ENCODE data around the gene ZC3H12A.

Gene ZC3H12A

DNA sequence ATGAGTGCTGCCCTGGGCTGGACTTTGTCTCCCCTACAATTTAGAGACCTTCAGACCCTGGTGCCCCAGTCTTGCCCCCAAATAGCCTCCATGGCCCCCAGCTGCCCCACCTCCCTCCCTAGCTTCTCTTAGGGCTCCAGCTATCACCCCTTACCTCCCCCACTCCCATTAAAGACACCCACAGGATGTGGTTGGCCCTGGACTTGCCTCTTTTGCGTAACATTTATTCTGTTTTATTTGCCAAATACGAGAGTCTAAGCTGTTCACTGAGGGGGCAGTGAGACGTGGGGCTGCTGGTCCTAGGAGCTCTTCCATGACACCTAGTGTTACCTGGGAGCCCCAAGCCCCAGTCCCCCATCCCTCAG is 4.5 kb downstream of the ZC3H12A start:
- Histone ChIP-seq H3K36me3 (ENCODE audit: control insufficient read depth, insufficient read depth, low read length) (no peaks in the 10 kb centered on the region), H2AFZ (no peak overlapping the region), H3K4me1 (peaks cover 2% of the 10 kb centered on the region)

DNA sequence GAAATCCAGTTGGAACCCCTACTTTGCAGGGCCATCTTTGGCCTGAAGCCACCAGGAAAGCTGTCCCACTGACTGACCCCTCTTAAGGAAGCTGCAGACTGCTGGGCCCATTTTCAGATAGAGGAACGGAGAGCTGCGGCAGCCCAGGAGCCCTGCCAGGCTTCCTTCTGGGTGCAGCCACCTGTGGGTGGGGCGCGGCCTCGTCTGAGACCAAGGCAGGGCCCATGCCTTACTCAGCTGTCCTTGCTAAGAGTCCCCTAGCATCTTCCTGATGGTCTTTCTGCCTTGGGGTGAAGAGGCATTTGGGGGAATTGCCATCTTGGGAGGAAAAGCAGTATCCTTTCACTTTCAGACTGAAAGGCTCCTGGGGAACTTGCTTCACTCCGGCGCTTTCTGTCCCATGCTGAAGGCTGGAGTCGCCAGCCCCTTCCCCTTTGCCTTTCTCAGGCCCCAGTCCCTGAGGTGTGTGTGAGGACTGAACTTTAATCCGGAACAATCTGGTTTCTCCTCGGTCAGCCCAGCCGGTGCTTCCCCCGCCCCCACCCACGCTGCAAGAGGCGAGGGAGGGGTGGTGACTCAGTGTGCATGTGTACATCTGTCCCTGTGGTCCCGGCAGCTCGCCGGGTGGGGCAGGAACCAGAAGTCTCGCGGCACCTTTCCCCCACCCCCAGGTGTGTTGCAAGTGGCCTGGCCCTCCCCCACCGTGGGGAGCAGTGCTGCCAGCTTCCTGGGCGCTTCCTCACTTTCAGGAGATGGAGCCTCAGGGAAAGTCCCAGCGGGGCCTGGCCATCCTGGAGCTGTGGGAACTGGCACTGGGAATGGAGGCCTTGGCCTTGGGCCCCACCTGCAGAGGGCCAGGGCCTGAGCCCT is 5.1 kb downstream of the ZC3H12A start:
- TF ChIP-seq, protein P1, sequence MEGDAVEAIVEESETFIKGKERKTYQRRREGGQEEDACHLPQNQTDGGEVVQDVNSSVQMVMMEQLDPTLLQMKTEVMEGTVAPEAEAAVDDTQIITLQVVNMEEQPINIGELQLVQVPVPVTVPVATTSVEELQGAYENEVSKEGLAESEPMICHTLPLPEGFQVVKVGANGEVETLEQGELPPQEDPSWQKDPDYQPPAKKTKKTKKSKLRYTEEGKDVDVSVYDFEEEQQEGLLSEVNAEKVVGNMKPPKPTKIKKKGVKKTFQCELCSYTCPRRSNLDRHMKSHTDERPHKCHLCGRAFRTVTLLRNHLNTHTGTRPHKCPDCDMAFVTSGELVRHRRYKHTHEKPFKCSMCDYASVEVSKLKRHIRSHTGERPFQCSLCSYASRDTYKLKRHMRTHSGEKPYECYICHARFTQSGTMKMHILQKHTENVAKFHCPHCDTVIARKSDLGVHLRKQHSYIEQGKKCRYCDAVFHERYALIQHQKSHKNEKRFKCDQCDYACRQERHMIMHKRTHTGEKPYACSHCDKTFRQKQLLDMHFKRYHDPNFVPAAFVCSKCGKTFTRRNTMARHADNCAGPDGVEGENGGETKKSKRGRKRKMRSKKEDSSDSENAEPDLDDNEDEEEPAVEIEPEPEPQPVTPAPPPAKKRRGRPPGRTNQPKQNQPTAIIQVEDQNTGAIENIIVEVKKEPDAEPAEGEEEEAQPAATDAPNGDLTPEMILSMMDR (IDR thresholded peaks at IDR 0.05), result no peak
- Histone ChIP-seq H3K79me2 (no peaks in the 10 kb centered on the region), H3K27ac (peak overlapping the region; percentile 29), H3K27me3 (ENCODE audit: control insufficient read depth, insufficient read depth, low read length) (no peaks in the 10 kb centered on the region), H2AFZ (no peak overlapping the region), H3K9me3 (ENCODE audit: control insufficient read depth, low read length) (no peaks in the 10 kb centered on the region), H3K4me3 (ENCODE audit: low read depth, low read length) (no peak overlapping the region), H3K9ac (no peak overlapping the region), H3K4me2 (ENCODE audit: low read length) (no peak overlapping the region), H3K4me1 (peaks cover 2% of the 10 kb centered on the region), H3K36me3 (ENCODE audit: control insufficient read depth, insufficient read depth, low read length) (no peaks in the 10 kb centered on the region)

More for the DNA sequence above, 4.5 kb downstream of the ZC3H12A start:
- H3K9me3 ChIP-seq (ENCODE audit: control insufficient read depth, low read length), result no peaks in the 10 kb centered on the region
- H3K27ac ChIP-seq, result peak overlapping the region; percentile 29
- no peak overlapping the region for H3K9ac ChIP-seq
- H3K27me3 ChIP-seq (ENCODE audit: control insufficient read depth, insufficient read depth, low read length), result no peaks in the 10 kb centered on the region
- no peak overlapping the region for H3K4me2 ChIP-seq (ENCODE audit: low read length)
- TF ChIP-seq, protein P1 (IDR thresholded peaks at IDR 0.05), result no peak
- H3K4me3 ChIP-seq (ENCODE audit: low read depth, low read length), result no peak overlapping the region
- H3K79me2 ChIP-seq, result no peaks in the 10 kb centered on the region

DNA sequence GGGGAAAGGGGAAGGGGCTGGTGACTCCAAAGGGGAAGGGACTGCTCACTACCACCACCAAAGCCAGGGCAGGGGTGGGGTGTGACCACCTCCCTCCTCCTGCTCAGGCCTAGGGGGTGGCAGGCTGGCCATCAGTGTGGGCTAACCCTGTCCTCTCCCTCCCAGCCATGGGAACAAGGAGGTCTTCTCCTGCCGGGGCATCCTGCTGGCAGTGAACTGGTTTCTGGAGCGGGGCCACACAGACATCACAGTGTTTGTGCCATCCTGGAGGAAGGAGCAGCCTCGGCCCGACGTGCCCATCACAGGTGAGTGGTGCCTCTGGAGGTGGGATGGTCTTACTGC is 5.7 kb downstream of the ZC3H12A start:
- Histone ChIP-seq H3K9me3 (ENCODE audit: control insufficient read depth, low read length) (no peaks in the 10 kb centered on the region), H3K4me1 (peaks cover 2% of the 10 kb centered on the region), H3K36me3 (ENCODE audit: control insufficient read depth, insufficient read depth, low read length) (no peaks in the 10 kb centered on the region), H3K4me2 (ENCODE audit: low read length) (no peak overlapping the region), H3K4me3 (ENCODE audit: low read depth, low read length) (no peak overlapping the region), H3K27me3 (ENCODE audit: control insufficient read depth, insufficient read depth, low read length) (no peaks in the 10 kb centered on the region), H3K79me2 (no peaks in the 10 kb centered on the region), H3K9ac (no peak overlapping the region), H3K27ac (no peak overlapping the region), H2AFZ (no peak overlapping the region)
- TF ChIP-seq, protein P1 (IDR thresholded peaks at IDR 0.05), result no peak

DNA sequence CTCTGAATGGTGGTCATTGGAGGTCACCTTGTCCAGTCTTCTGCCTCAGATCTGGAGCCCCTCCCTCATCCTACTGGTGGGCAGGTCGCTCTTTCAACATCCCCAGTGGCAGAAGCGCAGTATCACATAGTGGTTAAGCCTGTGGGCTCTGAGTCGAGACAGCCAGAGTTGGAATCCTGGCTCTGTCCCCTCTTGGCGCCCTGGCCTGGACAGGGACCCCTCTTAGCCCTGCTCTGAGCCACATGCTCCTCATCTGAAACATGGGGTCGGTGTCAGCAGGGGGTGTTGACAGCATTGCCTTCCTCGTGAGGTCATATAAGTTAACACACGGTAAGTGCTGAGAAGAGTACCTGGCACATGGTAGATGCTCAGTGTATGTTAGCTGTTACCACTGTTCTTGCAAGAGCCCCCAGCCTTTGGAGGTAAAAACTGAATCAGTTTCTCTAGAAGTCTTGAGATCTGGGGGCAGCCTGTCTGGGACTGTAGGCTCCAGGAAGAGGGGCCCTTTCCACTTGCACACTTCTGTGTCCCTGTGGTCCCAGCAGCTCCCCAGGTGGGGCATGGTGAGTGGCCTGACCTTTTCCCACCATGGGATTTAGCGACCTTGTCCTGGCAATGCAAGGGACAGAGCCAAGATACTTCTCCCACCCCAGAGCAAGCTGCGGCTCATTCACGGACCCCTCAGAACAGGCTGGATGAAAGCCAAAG is 6.4 kb downstream of the ZC3H12A start:
- H3K4me1 ChIP-seq, result peaks cover 2% of the 10 kb centered on the region
- no peaks in the 10 kb centered on the region for H3K27me3 ChIP-seq (ENCODE audit: control insufficient read depth, insufficient read depth, low read length)
- H3K27ac ChIP-seq, result no peak overlapping the region
- no peak overlapping the region for H3K4me3 ChIP-seq (ENCODE audit: low read depth, low read length)
- H3K9ac ChIP-seq, result no peak overlapping the region
- no peaks in the 10 kb centered on the region for H3K79me2 ChIP-seq
- no peak overlapping the region for H2AFZ ChIP-seq
- H3K9me3 ChIP-seq (ENCODE audit: control insufficient read depth, low read length), result no peaks in the 10 kb centered on the region
- no peak overlapping the region for H3K4me2 ChIP-seq (ENCODE audit: low read length)
- H3K36me3 ChIP-seq (ENCODE audit: control insufficient read depth, insufficient read depth, low read length), result no peaks in the 10 kb centered on the region
- TF ChIP-seq, protein P1 (IDR thresholded peaks at IDR 0.05), result no peak
